PFSK-1 (cell line): Measurements from ENCODE around the gene PCSK9.

Source experiments
- FOXP2 ChIP-seq: optimal IDR thresholded peaks from 2 replicates; pipeline ENCODE3; 2011; ENCODE audit warnings: borderline replicate concordance, control low read depth, inconsistent platforms; ENCODE audit not compliant: insufficient read depth; ENCODE audit errors: extremely low read length, extremely low read depth
- POLR2AphosphoS5 ChIP-seq: IDR thresholded peaks from 2 replicates; pipeline ENCODE4 v1.6.1; 2012; ENCODE audit warnings: low read depth, mild to moderate bottlenecking, control low read depth, low read length, moderate library complexity
- SIN3A ChIP-seq: IDR thresholded peaks from 2 replicates; pipeline ENCODE4 v1.6.1; 2012; ENCODE audit warnings: mild to moderate bottlenecking, low read length, moderate library complexity, borderline replicate concordance; ENCODE audit not compliant: insufficient read depth
- TAF1 ChIP-seq: IDR thresholded peaks from 2 replicates; pipeline ENCODE4 v1.6.1; 2012; ENCODE audit warnings: low read length, control low read depth, borderline replicate concordance; ENCODE audit not compliant: insufficient read depth
- TF ChIP-seq, protein P1 (sequence below), 2 experiments: IDR thresholded peaks; 2 replicates each; pipeline versions ENCODE4 v1.6.1 to v1.8.0; 2011 to 2012; ENCODE audit warnings: low read depth in 2 of 2, low read length in 2 of 2, control low read depth in 1 of 2, inconsistent platforms in 1 of 2, mild to moderate bottlenecking in 1 of 2, moderate library complexity in 1 of 2; ENCODE audit not compliant: insufficient read depth in 1 of 2

Gene PCSK9

DNA sequence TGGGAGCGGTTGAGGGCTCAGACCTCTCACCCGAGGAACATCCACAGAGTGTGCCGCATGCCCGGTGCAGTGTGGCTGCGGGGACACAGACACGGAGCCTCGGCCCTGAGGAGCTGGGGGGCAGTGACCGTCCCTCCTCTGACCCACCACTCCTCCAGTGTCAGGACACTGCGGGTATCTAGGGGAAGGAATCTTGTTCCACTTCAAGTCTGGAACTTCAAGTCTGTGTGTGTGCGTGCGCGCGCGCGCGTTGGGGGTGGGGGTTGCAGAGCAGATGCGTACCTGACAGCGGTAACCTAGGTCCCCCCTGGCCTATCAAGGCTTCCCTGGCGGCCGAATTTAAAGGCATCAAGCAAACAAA is 17.3 kb downstream of the PCSK9 start:
- TF ChIP-seq, protein P1, sequence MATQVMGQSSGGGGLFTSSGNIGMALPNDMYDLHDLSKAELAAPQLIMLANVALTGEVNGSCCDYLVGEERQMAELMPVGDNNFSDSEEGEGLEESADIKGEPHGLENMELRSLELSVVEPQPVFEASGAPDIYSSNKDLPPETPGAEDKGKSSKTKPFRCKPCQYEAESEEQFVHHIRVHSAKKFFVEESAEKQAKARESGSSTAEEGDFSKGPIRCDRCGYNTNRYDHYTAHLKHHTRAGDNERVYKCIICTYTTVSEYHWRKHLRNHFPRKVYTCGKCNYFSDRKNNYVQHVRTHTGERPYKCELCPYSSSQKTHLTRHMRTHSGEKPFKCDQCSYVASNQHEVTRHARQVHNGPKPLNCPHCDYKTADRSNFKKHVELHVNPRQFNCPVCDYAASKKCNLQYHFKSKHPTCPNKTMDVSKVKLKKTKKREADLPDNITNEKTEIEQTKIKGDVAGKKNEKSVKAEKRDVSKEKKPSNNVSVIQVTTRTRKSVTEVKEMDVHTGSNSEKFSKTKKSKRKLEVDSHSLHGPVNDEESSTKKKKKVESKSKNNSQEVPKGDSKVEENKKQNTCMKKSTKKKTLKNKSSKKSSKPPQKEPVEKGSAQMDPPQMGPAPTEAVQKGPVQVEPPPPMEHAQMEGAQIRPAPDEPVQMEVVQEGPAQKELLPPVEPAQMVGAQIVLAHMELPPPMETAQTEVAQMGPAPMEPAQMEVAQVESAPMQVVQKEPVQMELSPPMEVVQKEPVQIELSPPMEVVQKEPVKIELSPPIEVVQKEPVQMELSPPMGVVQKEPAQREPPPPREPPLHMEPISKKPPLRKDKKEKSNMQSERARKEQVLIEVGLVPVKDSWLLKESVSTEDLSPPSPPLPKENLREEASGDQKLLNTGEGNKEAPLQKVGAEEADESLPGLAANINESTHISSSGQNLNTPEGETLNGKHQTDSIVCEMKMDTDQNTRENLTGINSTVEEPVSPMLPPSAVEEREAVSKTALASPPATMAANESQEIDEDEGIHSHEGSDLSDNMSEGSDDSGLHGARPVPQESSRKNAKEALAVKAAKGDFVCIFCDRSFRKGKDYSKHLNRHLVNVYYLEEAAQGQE (IDR thresholded peaks at IDR 0.05; ENCODE audit: insufficient read depth in 1 of 2, low read depth in 2 of 2, low read length in 2 of 2) = no peak
- TF ChIP-seq POLR2AphosphoS5 (no peak), FOXP2 (no peak), TAF1 (no peak), SIN3A (no peak)

DNA sequence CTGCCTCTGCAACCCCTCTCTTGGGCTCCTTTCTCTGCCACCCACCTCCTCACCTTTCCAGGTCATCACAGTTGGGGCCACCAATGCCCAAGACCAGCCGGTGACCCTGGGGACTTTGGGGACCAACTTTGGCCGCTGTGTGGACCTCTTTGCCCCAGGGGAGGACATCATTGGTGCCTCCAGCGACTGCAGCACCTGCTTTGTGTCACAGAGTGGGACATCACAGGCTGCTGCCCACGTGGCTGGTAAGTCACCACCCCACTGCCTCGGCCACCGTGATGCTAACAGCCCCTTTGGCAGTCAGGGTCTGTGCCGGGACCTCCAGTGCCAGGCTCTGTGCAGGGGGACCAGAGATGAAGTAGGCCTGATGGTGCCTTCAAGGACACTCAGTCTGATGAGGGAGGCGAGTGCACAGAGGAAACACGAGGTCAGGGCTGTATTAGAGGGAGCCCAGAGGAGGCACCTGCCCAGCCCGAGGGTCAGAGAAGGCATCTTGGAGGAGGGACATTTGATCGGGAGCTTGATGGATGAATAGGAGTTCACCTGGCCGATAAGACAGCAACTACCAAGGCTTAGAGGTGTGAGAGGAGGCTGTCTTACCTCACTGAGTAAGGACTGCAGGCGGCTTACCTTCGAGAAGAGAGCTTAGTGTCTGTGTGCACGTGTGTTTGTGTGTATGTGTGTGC is 18.1 kb downstream of the PCSK9 start:
- TF ChIP-seq POLR2AphosphoS5 (no peak), TAF1 (no peak), SIN3A (no peak), FOXP2 (no peak)
- TF ChIP-seq, protein P1 (IDR thresholded peaks at IDR 0.05; ENCODE audit: insufficient read depth in 1 of 2, low read depth in 2 of 2, low read length in 2 of 2) = no peak

DNA sequence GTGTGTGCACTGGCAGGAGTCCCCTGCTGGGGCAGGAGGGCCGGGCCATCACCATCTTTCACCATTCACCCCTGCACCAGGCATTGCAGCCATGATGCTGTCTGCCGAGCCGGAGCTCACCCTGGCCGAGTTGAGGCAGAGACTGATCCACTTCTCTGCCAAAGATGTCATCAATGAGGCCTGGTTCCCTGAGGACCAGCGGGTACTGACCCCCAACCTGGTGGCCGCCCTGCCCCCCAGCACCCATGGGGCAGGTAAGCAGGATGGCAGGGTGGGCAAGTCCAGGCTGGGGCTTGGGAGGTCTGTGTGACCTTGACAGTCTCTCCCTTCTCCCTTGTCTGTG is 18.6 kb downstream of the PCSK9 start:
- TF ChIP-seq SIN3A (no peak), TAF1 (no peak), POLR2AphosphoS5 (no peak), FOXP2 (no peak)
- TF ChIP-seq, protein P1 (IDR thresholded peaks at IDR 0.05; ENCODE audit: insufficient read depth in 1 of 2, low read depth in 2 of 2, low read length in 2 of 2) = no peak

DNA sequence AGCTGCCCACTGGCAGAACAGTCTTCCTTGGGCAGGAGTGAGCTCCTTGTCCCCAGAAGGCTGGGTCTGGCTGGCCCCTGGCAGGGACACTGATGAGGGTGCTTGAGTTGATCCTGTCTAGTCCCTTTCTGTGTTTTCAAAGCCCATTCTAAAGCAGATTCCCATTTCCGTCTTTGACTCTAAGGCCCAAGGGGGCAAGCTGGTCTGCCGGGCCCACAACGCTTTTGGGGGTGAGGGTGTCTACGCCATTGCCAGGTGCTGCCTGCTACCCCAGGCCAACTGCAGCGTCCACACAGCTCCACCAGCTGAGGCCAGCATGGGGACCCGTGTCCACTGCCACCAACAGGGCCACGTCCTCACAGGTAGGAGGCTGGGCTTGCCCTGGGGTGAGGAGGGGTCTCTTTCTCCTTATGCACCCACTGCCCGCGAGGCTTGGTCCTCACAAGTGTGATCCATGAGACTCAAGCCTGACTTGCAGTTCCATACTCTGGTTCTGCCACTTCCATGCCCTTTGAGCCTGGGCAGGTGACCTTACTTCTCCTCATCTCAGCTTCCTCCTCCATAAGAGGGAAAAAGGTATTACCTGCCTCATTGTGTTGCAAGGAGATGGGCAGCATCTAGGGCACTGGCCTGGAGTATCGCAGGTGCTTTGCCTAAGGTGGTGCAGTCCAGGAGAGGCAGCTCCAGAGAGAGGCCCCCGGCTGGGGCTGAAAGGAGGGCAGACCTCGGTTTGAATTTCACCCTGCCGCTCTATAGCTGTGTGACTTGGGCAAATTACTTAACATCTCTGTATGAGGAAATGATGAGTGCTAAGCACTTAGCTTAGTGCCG is 20.2 kb downstream of the PCSK9 start:
- no peak for TF ChIP-seq SIN3A
- TF ChIP-seq TAF1 = no peak
- no peak for TF ChIP-seq POLR2AphosphoS5
- no peak for TF ChIP-seq FOXP2
- TF ChIP-seq, protein P1 (IDR thresholded peaks at IDR 0.05; ENCODE audit: insufficient read depth in 1 of 2, low read depth in 2 of 2, low read length in 2 of 2) = no peak
